Measurements from ENCODE around the gene B3GNT2.
"Not testable (repeated sequence)": the region's sequence is repeated elsewhere in the genome, so short reads cannot be mapped to it uniquely, and the experiment has no call there.

B3GNT2 gene

DNA sequence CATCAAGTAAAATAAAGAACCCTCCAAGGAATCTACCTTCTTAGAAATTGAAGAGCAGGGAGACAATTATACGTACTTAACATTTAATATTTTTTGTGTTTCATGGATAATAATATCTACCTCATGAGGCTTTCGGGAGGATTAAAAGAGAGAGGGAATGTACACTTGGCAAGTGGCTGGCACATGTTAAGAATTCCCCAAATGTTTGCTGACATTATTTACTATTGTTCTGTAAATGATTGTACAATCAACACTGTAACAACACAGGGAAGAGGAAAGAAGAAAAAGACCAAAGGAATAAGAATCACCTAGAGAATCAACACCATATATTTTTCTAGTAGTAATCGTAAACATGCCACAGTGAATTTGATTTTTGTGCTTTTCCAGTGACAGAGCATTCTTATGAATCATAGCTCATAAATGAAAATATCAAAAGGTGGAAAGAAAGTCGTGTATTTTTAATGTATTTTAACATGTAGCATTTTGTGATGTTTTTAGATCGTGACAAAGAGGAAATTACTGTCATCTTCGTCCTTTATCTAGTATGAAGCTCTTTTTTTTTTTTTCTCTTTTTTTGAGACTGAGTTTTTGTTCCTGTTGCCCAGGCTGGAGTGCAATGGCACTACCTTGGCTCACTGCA lies 67.3 kb downstream of the B3GNT2 start:
- CTCF ChIA-PET = interaction anchor here (0.7 kb wide), 1 partner anchor 8 kb away, joined by 7 read pairs; no protein-coding TSS in a partner anchor
- DNase-seq (ENCODE audit: low spot score) = no peak
- no peak overlapping the region for H3K27ac ChIP-seq
- POLR2A ChIA-PET (ENCODE audit: low non-redundant PET) = interaction anchor here (0.6 kb wide), 1 partner anchor 79 kb away, joined by 4 read pairs; no protein-coding TSS in a partner anchor
- TF ChIP-seq, protein P1, sequence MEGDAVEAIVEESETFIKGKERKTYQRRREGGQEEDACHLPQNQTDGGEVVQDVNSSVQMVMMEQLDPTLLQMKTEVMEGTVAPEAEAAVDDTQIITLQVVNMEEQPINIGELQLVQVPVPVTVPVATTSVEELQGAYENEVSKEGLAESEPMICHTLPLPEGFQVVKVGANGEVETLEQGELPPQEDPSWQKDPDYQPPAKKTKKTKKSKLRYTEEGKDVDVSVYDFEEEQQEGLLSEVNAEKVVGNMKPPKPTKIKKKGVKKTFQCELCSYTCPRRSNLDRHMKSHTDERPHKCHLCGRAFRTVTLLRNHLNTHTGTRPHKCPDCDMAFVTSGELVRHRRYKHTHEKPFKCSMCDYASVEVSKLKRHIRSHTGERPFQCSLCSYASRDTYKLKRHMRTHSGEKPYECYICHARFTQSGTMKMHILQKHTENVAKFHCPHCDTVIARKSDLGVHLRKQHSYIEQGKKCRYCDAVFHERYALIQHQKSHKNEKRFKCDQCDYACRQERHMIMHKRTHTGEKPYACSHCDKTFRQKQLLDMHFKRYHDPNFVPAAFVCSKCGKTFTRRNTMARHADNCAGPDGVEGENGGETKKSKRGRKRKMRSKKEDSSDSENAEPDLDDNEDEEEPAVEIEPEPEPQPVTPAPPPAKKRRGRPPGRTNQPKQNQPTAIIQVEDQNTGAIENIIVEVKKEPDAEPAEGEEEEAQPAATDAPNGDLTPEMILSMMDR (conservative IDR thresholded peaks at IDR 0.05; ENCODE audit: low read depth) = no peak

DNA sequence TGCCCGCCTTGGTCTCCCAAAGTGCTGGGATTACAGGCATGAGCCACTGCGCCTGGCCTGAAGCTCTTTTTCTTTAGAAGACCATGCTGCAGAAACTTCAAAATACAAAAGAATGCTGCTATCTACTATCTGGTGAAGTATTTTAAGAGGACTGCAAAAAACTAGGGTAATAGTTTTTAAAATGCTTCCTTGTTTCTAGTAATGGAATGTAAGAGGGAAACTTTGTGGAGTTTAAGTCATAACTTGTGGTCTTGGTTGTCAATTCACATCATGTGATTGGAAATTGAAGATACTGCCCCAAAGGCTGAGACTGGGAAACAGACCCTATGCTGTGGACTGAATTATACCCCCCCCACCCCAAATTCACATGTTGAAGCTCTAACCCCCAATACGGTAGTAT lies 68.3 kb downstream of the B3GNT2 start:
- DNase-seq (ENCODE audit: low spot score) = no peak
- POLR2A ChIA-PET (ENCODE audit: low non-redundant PET) = no interaction called here
- H3K27ac ChIP-seq = no peak overlapping the region
- TF ChIP-seq, protein P1 (conservative IDR thresholded peaks at IDR 0.05; ENCODE audit: low read depth) = no peak
- CTCF ChIA-PET = interaction anchor here (0.6 kb wide), 1 partner anchor 1135 kb away, joined by 3 read pairs; no protein-coding TSS in a partner anchor

DNA sequence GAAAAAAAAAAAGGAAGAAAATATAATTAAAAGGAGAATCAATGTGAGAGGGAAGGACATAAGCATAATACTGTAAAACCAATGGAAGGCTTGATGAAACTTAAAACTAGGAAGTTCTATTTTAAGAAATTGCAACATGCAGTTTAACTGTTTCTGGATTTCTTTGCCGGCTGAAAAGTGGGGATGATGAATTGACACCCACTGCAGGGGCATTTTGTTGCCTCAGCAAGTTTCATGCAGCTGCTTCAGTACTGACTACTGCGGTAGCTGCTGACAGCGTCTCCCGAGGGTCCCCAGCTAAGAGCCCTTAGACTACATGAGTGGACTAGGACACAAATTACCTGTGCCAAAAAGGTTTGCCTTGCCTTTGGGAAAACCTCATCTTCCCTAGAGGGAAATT lies 69.2 kb downstream of the B3GNT2 start:
- DNase-seq (ENCODE audit: low spot score) = no peak
- ChIA-PET POLR2A (ENCODE audit: low non-redundant PET) (no interaction called here), CTCF (no interaction called here)
- no peak overlapping the region for H3K27ac ChIP-seq
- TF ChIP-seq, protein P1 (conservative IDR thresholded peaks at IDR 0.05; ENCODE audit: low read depth) = no peak

DNA sequence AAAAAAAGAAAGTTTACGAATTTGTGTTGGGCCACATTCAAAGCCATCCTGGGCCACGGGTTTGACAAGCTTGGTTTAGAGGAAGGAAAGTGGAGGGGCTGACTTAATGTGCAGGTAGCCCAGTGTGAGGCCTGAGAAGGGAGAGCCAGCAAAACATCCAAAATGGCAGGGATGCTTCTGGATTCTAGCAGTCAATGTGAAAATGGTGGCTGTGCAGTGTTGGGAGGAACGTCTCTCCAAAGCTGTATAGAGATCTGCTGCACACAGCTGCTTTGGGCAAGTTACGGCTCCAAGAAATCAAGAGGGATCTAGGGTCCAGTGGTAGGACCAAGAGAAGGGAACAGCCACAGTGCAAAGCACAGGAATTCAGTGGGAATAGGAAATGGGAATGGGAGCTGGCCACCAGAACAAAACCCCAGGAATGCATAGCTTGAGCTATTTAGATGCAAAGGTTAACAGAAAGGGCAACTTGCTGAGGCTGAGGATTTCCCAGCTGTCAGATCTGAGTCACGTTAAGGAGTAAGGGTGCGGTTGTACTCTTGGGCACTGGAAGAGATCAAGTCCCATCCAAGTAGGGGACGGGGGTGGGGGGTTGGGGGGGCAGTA lies 70.6 kb downstream of the B3GNT2 start:
- ChIA-PET POLR2A (ENCODE audit: low non-redundant PET) (interaction anchor here (0.7 kb wide), 1 partner anchor 103 kb away, joined by 9 read pairs; no protein-coding TSS in a partner anchor), CTCF (no interaction called here)
- no peak overlapping the region for H3K27ac ChIP-seq

DNA sequence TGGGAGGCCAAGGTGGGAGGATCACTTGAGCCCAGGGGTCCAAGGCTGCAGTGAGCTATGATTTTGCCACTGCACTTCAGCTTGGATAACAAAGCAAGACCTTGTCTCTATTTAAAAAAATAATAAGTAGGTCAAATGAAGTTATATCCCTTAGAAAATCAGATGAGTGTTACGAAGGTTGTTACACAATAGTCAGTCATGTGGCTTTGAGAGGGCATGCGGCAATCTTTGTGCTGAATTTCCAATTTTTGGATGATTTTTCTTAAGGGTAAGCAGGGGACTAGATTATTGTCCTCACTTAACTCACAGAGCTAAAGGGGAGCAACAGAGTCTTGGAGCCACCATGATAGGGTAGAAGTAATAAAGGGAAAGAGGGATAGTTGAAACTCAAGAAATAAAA lies 71.8 kb downstream of the B3GNT2 start:
- CTCF ChIA-PET = no interaction called here
- H3K27ac ChIP-seq = no peak overlapping the region
- TF ChIP-seq, protein P1 (conservative IDR thresholded peaks at IDR 0.05; ENCODE audit: low read depth) = no peak
- DNase-seq (ENCODE audit: low spot score) = no peak
- POLR2A ChIA-PET (ENCODE audit: low non-redundant PET) = no interaction called here

More for the DNA sequence above, 70.6 kb downstream of the B3GNT2 start:
- DNase-seq (ENCODE audit: low spot score) = no peak
- TF ChIP-seq, protein P1 (conservative IDR thresholded peaks at IDR 0.05; ENCODE audit: low read depth) = no peak

DNA sequence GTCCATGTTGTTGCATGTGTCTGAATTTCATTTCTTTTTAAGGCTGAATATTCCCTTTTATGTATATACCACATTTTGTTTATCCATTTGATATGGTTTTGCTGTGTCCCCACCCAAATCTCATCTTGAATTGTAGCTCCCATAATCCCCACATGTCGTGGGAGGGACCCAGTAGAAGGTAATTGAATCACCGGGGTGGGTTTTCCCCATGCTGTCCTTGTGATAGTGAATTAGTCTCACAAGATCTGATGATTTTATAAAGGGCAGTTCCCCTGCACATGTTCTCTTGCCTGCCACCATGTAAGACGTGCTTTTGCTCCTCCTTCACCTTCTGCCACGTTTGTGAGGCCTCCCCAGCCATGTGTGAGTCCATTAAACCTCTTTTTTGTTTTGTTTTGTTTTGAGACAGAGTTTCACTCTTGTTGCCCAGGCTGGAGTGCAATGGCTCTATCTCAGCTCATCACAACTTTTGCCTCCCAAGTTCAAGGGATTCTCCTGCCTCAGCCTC lies 72.8 kb downstream of the B3GNT2 start:
- POLR2A ChIA-PET (ENCODE audit: low non-redundant PET); DNase-seq (ENCODE audit: low spot score); CTCF ChIA-PET; H3K27ac ChIP-seq: not testable (repeated sequence)

DNA sequence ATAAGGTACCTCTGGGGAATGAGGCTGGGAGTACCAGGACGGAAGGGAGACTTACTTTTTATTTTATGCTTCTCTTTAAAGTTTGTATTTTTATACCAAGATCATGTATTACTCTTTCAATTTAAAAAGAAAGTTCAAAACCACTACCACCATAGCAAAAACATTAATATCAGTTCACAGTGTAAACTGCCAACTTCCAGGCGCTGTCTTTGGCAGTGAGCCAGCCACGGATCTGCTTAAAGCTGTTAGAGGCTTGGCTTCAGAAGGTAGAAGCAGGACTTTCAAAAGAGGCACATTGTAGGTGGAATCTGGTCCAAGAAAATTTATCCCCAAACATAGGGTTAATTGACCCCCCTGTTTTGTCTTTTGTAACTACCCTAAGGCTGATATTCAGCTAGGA lies 74.8 kb downstream of the B3GNT2 start:
- TF ChIP-seq, protein P1 (conservative IDR thresholded peaks at IDR 0.05; ENCODE audit: low read depth) = no peak
- no peak overlapping the region for H3K27ac ChIP-seq
- no peak for DNase-seq (ENCODE audit: low spot score)
- POLR2A ChIA-PET (ENCODE audit: low non-redundant PET) = no interaction called here
- CTCF ChIA-PET = interaction anchor here (0.7 kb wide), 1 partner anchor 1153 kb away, joined by 3 read pairs; no protein-coding TSS in a partner anchor
